GM23248 (cell line): ENCODE results near the gene TMEM117.

ENCODE experiments used
- EZH2 ChIP-seq: fragments of 200-600 bp; sonication (generic); IDR thresholded peaks from 2 replicates; pipeline ENCODE4 v1.6.1; 2018; ENCODE audit warnings: antibody characterized with exemption, mild to moderate bottlenecking; ENCODE audit not compliant: insufficient read depth, poor library complexity, severe bottlenecking
- EZH2phosphoT487 ChIP-seq: fragments of 200-600 bp; sonication (generic); IDR thresholded peaks from 2 replicates; pipeline ENCODE4 v1.6.1; 2018; ENCODE audit warnings: antibody characterized with exemption, moderate library complexity, mild to moderate bottlenecking, low read depth; ENCODE audit not compliant: insufficient read depth

GRCh38 chr12:43979450-43979849, 143.6 kb downstream of the TMEM117 start:
- TF ChIP-seq EZH2 (no peak), EZH2phosphoT487 (no peak)
